Stomach (tissue), 4 donors: ENCODE measurements around the gene MRGPRX4.

Source experiments
- POLR2A ChIP-seq, 4 donors: fragments of 450-650 bp; IDR thresholded peaks; one replicate each; pipeline ENCODE4 v1.6.1; 2016; ENCODE audit warnings: antibody characterized with exemption in 4 of 4, control low read depth in 2 of 4, mild to moderate bottlenecking in 1 of 4, moderate library complexity in 1 of 4
- POLR2AphosphoS5 ChIP-seq, 3 donors: sonication (generic); formaldehyde crosslinking; IDR thresholded peaks; one replicate each; pipeline ENCODE4 v1.6.1; 2016; ENCODE audit warnings: antibody characterized with exemption in 3 of 3
- TF ChIP-seq, protein P1 (sequence below), 7 experiments: fragments of 450-650 bp in 4 of 7; fragments of 200-600 bp in 3 of 7; sonication (generic) in 3 of 7; IDR thresholded peaks; one replicate each; pipeline ENCODE4 v1.5.1; 2016 to 2019; ENCODE audit warnings: antibody characterized with exemption in 7 of 7, control low read depth in 2 of 7, mild to moderate bottlenecking in 1 of 7

DNA sequence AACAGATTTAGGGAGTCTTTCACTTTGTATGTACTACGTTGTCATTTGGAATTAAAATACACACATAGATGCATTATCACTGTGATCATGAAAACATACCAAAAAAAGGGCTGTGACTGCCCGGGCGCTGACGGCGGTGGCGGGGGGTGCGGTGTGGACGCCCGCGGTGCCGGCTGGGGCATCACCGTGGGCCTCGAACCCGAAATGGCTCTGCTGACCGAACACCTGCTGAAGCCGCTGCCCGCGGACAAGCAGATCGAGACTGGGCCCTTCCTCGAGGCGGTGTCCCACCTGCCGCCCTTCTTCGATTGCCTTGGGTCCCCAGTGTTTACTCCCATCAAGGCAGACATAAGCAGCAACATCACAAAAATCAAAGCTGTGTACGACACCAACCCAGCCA lies 16.2 kb downstream of the MRGPRX4 start:
- TF ChIP-seq, protein P1, sequence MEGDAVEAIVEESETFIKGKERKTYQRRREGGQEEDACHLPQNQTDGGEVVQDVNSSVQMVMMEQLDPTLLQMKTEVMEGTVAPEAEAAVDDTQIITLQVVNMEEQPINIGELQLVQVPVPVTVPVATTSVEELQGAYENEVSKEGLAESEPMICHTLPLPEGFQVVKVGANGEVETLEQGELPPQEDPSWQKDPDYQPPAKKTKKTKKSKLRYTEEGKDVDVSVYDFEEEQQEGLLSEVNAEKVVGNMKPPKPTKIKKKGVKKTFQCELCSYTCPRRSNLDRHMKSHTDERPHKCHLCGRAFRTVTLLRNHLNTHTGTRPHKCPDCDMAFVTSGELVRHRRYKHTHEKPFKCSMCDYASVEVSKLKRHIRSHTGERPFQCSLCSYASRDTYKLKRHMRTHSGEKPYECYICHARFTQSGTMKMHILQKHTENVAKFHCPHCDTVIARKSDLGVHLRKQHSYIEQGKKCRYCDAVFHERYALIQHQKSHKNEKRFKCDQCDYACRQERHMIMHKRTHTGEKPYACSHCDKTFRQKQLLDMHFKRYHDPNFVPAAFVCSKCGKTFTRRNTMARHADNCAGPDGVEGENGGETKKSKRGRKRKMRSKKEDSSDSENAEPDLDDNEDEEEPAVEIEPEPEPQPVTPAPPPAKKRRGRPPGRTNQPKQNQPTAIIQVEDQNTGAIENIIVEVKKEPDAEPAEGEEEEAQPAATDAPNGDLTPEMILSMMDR (IDR thresholded peaks at IDR 0.05): no peak
- no peak for TF ChIP-seq POLR2A (IDR thresholded peaks at IDR 0.05)
- TF ChIP-seq POLR2AphosphoS5 (IDR thresholded peaks at IDR 0.05): no peak
